Head of caudate nucleus (tissue), 42 donors: ENCODE results near the gene ZIC1.

Experiments used
- DNase-seq, 42 donors: peaks; one replicate each; pipeline versions ENCODE4 v3.0.0 to v3.0.0-alpha.2; 2020 to 2021; ENCODE audit warnings: mixed read lengths in 7 of 42
- intact Hi-C: fragments of 100-400 bp; cut with DNase I; formaldehyde crosslinking; loops from one replicate; pipeline ENCODE4 v1.15.0; 2022

Gene ZIC1

DNA sequence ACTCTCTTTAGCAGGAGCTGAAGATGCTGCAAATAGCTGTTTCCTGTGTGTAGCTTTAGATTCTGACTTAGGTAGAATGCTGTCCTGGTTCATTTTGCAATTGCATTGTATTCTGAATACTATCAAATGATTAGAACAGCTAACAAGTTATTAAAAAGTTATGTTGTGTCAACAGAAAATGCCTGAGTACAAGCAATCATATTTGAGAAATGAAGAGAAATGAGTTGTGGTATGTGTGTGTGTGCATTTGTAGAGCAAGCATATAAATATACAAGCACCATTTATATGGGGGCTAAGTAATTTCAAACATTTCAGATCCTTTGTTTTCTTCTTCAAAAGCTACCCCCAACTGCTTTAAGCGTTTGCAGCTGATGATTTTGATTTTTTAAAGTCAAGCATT lies 7.8 kb downstream of the ZIC1 start:
- DNase-seq: no peak
- intact Hi-C loops: no loop called here

DNA sequence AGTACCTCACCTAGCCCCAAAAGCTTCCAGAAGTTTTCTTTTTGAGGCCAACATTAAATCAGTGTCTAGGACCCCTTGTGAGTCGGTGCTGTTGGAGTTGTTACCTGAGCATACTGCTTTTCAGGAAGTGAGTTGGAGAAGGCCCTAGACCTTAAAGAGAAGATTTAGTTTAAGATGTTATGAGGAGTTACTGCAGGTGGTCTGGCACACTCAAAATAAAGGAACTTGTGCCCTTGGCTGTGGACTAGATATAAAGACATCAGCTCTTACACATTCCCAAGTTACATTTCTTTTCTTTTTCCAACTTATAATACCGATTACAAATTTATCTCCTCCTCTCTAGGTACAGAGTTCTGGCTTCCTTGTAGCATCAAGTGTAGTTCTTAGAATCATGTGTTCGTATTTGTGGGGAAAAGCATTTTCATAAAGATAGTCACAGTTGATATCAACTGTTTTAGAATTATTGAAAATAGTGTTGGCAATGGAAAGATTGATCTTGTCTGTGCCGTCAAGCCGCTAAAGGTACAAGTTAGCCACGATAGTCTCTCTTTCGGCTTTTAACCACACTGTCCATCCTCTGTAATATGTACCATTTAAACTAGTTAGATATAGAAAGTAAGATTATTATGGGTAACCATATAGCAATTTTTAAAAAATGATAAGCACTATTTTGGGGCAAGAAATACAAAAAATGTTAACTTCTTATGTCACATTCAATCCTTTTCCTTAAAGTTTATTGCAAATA lies 8.6 kb downstream of the ZIC1 start:
- intact Hi-C loops: no loop called here
- DNase-seq: no peak

DNA sequence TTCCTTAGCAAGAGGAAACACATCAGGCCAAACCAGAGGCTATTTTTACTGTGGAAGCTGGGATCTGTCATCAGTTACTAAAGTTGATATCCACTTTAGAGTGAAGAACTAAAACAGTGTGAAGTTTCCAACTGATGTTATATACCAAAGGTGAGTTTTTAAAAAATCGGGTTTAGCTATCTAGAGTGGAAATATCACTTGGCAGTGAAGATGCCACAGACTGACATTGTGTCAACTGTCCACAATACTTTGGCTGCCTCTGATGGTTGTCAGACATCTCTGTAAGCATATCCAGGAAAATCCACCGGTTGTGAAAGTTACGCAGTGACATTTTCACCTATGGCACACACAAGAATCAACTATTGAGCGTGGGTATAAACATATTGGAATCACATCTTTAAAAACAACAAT lies 9.2 kb downstream of the ZIC1 start:
- no peak for DNase-seq
- intact Hi-C loops: no loop called here

DNA sequence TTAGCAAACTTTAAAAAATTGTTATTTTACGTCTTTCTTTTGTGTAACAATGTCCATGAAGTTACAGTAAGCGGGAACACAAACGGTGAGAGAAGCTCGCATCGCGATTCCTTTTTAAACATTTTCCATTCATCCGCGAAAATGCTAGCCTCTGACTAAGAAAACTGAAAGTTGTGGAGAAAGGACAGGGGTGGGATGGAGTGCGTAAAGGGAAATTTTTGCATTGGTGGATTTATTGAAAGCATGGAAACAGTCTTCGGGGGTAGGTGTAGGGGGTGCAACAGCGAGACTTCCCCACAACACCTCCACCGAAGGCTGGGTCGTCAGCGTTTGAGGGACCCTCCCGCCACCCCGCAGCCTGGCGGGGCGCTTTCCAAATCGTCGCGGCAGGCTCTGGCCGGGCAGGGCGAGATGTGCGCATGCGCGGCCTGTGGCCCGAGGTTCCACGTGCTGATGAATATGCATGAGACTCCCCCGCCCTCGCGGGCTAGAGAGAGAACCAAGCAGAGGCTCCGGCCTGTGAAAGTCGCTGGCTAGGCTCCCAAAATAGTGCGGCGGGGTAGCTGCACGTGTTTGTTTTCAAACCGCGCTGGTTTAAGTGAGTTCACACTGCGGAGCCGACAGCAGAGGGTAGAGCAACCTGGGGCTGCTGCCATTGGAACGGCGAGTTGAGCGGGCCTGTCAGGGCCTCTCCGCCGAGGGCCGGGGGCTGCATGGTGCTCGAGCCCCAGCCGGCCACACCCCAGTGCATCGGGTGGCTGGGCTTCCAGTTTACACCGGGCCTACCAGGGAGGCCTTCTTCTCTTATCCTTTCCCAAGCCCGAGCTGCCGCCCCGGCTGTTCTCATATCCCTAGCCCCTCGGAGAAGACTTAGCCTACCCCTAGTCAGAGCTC lies 9.9 kb downstream of the ZIC1 start:
- peak; percentile 80 to 98 (median 92) for DNase-seq
- intact Hi-C loops: no loop called here

DNA sequence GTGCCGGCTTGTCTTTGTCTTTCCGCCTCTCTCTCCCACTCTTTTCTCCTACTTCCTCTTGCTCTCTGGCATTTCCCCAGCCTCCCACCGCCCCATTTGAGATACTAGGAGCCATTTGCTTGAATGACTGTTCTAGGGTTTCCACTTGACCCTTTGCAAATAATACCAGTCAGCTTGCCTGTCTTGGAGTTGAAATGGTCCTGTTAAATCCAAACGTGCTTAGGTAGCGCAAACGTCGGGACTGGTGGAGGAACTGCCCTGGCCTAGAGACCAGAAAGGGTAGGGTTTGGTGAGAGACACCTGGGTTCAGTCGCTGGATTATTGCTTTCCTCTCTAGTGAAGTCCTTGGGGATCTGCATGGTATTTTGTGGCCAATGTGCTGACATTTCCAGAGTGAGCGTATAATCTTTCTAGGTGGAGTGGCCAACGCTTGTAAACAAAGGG lies 10.6 kb downstream of the ZIC1 start:
- no peak for DNase-seq
- intact Hi-C loops: no loop called here

DNA sequence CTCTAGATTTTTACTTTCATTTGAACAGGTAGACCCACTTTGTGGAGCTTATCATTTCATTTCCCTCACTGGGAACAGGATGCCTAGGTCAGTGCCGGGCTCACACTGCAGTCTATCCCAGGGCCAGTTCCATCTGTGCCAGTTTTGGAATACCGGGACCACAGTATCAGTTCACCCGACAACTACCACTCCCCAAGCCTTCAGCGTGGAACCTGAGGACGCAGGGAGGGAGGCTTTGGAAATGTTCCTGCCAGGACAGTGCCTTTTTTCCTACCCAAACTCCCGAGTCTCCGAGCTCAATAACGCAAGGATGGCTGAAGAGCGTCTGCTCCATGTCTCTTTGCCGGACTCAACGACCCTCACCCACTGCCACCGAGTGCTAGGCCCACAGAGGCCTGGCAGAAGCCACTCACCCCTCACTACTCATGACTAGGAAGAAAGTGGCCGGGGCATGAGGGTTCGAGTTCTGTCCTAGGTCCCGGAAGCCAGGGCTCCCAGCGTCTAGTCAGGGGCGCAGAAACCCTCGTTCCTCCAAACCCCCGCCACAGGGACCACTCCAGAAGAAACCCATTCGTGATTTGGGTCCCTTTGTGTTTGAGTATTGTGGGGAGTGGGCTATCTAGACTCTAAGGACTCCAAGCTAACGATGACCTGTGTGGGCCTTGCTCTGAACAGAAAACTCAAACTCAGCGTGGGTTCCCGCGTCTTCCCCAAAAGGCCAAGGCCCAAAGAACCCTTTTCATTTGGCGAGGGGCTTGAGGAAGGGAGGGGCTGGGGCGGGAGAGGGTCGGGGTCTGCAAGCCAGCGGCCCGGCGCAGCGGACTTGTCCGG lies 11.4 kb downstream of the ZIC1 start:
- DNase-seq: no peak
- intact Hi-C loops: no loop called here

DNA sequence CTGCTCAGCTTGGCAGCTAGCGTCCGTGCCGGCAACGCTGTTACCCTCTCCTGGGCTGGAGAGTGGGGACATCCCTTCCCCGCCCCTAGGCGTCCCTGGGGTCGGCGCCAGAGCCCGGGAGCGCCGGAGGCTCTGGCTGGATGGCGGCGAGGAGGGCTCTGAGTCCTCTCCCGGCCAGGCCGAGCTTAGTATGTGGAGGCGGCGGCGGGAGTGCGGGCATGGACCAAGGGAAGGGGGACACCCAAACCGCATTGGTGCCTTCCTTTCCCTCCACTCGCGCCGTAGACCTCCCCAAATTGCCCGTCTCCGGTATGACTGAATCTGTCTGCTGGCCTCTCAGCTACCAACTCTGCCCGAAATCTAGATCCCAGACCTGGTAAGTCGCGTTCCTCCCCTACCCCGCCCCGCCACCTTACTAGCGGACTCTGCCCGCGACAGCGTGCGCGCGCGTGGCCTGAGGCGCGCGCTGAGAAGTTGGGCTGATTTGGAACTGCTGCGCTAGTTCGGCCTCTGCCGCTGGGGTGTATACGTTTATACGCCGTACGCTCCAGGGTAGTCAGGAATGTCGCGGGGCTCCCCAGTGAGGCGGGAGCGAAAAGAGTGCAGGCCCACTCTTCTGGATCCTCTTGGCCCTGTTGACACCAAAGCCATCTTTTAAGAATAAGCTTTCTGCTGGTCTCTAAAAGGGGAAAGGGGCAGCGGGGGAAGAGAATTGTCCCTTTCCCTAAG lies 12.2 kb downstream of the ZIC1 start:
- intact Hi-C loops: no loop called here
- DNase-seq: peak in 5 of 42 donors; percentile 15 to 52 (median 22)

DNA sequence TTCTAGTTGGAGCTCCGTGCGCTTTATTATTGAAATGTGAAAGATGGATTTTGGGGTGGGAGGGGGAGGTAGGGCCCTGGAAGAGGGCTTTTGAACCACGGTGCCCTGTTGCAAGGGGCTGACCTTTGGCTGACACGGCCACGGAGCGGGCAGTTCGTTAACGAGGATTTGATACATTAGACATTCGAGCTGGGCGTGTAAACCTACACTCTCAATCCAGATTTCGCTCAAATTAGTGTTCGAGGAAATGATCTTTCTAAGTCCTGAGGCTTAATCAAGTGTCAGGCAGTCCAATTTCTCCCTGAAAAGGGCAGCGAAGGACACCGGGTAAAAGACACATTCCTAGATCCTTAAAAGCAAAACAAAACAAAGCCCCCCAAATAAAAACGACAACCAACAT lies 13.0 kb downstream of the ZIC1 start:
- intact Hi-C loops: no loop called here
- DNase-seq: no peak

DNA sequence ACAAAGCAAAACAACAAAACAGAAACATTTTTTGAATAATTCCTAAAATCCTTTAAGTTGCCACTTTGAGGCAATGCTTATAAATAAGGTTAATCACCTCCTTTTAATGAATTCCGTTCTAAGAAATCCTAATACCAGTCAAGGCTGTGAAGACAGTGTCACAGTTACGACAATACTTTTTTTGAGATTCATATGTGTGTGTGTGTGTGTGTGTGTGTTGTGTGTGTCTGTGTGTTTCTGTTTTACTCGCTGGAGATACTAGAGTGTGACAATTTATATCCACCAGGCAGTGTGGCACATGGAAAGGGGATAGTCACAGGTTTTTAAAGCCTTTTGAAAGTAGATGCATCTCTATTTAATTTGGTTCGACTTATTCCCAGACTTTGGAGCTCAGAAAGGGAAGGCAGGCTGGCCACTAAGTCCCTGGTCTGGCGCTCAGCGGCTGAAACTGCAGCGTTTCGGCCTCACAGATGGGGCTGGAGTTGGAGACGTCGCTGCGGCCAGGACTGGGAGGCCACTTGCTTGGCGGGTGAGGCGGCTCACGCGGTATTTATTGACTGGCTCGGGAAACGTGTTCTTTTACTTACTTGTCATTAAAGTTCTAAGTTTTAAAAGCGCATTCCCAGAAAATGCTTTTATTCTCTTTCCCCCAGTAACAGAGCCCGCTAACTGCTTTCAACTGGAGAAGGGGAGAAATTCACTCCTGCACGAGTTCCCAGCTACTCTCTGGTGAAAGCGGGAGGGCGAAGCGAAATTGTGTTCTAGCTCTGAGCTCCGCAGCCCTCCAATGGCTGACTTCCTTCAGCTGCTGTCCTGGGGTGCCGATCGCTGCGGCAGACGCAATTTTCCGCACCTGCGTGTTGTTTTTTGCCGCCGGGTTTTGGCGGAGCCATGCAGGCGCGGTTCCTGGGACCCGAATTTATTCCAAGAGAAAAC lies 13.7 kb downstream of the ZIC1 start:
- intact Hi-C loops: no loop called here
- DNase-seq: peak in 3 of 42 donors; percentile 16 to 58 (median 47)

DNA sequence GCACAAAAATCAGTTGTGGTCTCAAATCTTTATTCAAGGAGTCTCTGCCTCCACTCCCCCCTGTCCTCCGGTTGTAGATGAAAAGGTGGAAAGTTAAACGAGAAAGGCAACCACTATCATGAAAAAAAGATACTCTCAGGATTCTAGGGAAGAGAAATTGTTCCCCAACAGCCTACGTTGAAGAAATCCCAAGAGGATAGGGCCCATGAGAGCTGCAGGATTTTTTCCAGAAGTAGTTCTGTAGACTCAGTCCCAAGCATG lies 14.3 kb downstream of the ZIC1 start:
- DNase-seq: no peak
- intact Hi-C loops: no loop called here

DNA sequence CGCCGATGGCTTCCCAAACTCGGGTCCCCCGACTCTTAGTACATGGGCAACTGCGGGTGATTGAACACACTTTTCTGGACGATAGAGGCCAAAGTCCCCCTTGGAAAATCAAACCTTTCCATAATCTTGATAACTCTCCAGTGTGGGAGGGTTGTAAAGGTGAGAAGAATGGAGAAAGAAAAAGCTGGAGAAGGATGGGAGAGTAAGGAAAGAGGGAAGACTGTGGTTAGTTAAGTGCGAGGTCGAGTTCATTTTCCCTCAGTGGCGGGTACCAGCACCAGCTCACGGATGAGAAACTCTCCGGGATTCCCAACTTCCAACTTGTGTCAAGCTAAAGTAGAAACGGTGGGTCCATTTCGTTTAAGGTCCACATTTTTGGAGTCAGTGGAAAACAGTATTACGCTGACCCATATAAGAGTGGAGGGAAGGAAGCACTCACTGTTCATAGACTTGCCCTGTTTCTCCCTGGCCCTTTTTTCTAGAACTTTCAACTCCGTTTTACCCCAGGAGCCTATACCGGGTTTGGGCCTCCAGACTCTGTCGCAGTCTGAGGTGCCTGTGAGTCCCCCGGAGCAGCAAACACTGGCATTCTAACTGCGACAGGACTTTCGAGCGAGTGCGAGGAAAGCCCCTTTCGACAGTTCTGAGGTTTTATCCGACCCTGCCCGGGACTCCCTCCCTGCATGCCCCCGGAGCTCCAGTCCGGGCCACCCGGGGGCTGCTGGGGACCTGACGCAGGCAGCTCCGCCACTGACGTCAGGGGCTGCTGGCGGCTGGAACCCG lies 14.8 kb downstream of the ZIC1 start:
- peak in 1 of 42 donors; percentile 42 for DNase-seq
- intact Hi-C loops: no loop called here

DNA sequence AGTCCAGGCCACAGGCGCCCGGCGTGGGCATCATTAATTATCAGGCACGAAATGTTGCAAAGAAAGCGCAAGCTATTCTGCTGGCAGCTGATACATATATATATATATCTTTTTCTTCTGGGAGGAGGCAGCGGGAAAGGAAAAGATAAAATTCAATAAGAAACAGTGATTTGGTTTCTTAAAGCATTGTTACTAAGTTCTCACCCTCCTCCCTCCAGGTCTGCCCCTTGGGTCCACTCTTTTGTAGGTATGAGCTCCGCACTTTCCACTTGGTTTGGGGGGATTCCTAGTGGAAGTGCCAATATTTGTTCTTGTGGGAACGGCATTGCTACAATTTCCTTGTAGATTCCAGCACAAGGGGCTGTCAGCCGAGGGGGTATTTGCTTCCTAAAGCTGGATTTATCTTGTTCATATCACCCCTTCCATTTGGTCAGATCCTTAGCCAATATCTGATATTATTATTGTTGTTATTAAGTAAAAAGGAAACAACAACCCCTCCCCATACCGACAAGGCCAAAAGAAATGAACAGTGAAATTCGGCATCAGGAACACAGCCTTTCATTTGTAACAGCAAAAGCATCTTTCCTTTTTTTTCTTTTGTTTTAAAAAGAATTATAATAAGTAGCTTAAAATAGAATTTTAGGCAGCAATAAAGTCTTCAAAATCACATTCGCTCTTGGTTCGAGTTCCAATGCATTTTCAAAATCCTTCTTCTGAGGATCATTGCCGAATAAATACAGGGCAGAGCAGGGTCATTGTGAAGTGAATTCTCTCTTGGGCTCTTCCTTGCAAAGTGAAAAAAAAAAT lies 15.6 kb downstream of the ZIC1 start:
- intact Hi-C loops: no loop called here
- DNase-seq: no peak

DNA sequence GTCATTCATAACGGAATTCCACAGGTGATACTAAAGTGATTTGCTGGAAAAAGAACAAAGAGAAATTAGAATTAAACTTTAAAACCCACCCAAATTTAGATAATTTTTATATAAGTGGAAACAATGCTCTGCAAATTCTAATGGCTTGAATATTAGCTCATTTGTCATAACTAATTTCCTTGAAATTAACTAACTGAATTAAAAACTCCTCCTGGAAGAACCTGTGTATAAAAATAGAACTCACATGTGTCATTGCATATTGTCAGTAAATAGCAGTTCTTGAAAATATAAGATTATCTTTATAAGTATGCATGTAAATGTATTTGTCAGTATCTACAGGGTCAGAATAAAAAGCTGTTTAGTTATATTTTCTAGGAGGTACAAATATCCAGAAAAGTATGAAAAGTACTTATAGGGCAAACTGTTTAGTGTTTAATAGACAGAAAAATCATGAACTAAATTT lies 16.3 kb downstream of the ZIC1 start:
- intact Hi-C loops: no loop called here
- DNase-seq: no peak

DNA sequence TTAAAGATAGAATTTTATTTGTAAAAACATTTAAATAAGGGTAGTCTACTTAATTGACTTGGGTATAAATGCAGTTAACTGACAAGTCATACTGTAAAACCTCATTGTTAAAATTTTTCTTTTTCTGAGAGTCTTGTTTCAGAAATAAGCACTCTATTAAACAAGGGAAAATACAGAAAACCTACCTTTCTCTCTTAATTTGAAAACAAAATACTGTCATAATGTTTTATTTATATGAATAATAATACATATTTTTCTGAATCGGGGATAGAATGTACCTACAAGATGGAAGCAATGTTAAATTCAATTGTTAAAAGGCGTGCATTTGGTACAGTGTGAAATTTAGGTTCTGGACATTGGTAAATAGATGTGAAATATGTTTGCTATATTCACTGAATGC lies 17.8 kb downstream of the ZIC1 start:
- intact Hi-C loops: no loop called here
- DNase-seq: no peak

DNA sequence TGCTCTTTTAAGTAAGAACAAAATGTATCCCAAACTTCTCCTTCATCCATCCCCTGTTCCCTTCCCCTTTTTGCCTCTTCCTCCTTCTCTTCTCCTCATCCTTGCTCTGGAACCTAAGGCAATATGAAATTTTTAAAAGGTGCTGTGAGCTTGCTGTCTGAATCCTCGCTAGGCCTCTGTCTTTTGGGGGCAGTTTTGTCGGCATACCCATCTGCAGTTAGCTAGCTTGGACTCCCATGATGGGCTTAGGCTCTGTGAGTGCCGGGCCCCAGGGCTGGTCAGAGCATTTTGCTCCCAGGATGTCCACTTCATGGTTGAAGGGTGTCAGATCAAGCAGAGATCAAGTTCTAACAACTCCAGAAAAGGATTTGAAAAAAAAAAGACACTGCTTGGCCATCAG lies 18.6 kb downstream of the ZIC1 start:
- intact Hi-C loops: no loop called here
- DNase-seq: no peak

DNA sequence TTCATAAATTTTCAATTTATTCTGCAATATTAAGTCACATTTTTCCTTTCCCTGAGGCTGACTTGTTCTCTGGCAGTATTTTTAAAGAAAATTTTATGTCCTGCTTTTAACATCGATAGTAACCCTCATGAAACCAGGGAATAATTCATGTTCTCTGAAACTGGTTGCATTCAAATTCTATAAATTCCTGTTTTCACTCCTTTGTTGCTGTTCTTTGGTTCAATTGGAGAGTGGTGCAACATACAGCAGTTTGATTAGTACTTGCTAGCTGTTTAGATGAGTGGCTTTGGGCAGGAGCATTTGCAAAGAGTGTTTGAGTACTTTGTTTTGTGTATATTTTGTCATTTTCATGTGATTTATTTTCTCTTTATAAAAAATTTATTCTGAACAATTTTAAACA lies 19.2 kb downstream of the ZIC1 start:
- intact Hi-C loops: no loop called here
- DNase-seq: no peak
